ENCODE results near the gene THOC6. TPM values are rescaled to one million over a fixed set of nuclear protein-coding genes. Genes with fewer than 3 reads are reported as not detected.
"Not testable (repeated sequence)": the region's sequence is repeated elsewhere in the genome, so short reads cannot be mapped to it uniquely, and the experiment has no call there.

THOC6 gene
- polyA plus RNA-seq, 1 donor = 46.7 TPM

GRCh38 chr16:3065069-3065741 is 41.4 kb downstream of the THOC6 start, which contains the start of gene IL32:
TSS of gene IL32 (plus strand) at chr16:3065640. CDS start at chr16:3065812, 172 bp downstream.
- peaks cover 4% of the 10 kb centered on the region for H3K36me3 ChIP-seq (ENCODE audit: control insufficient read depth, insufficient read depth, low read length)
- H3K4me3 ChIP-seq (ENCODE audit: low read length) = peak within 1 kb of the TSS; percentile 40
- WGBS (ENCODE audit: insufficient coverage, low lambda C conversion rate) = no CpG with 5 or more reads among the region's 13 CpGs
- no peaks in the 10 kb centered on the region for H3K27me3 ChIP-seq (ENCODE audit: control insufficient read depth, insufficient read depth, low read length)
- H3K27ac ChIP-seq (ENCODE audit: low read length) = peak within 1 kb of the TSS; percentile 80
- peaks cover 4% of the 10 kb centered on the region for H3K9me3 ChIP-seq (ENCODE audit: control insufficient read depth, low read depth, low read length)
- peak; percentile 96 to 99 for DNase-seq
- H3K4me1 ChIP-seq (ENCODE audit: control insufficient read depth, insufficient read depth, low read length) = peaks cover 37% of the 10 kb centered on the region

- H3K36me3 ChIP-seq (ENCODE audit: control insufficient read depth, insufficient read depth, low read length) = peaks cover 4% of the 10 kb centered on the region
- H3K9me3 ChIP-seq (ENCODE audit: control insufficient read depth, low read depth, low read length) = peaks cover 4% of the 10 kb centered on the region
- H3K27ac ChIP-seq (ENCODE audit: low read length) = peak overlapping the region; percentile 80
- peaks cover 36% of the 10 kb centered on the region for H3K4me1 ChIP-seq (ENCODE audit: control insufficient read depth, insufficient read depth, low read length)
- WGBS (ENCODE audit: insufficient coverage, low lambda C conversion rate) = no CpG with 5 or more reads among the region's 26 CpGs
- DNase-seq = no peak
- peak overlapping the region; percentile 40 for H3K4me3 ChIP-seq (ENCODE audit: low read length)
- H3K27me3 ChIP-seq (ENCODE audit: control insufficient read depth, insufficient read depth, low read length) = no peaks in the 10 kb centered on the region
Observed at GRCh38 chr16:3065742-3066439, 42.1 kb downstream of the THOC6 start.

DNA sequence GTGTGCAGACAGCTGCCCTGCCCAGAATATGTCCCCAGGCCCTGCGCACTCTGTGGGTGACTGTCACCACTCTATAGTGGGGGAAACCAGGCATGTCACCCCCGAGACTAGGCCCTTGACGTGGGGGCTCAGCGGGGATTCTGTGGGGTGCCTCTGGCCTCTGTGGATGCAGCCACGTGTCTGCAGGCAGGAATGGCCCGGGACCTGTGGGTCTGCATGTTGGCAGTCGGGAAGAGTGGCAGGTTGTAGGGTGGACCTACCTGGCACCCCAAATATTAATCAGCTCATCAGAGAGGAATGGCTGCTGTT is 42.6 kb downstream of the THOC6 start:
- WGBS (ENCODE audit: insufficient coverage, low lambda C conversion rate) = no CpG with 5 or more reads among the region's 7 CpGs
- DNase-seq = no peak
- no peaks in the 10 kb centered on the region for H3K27me3 ChIP-seq (ENCODE audit: control insufficient read depth, insufficient read depth, low read length)
- peak overlapping the region; percentile 40 for H3K4me3 ChIP-seq (ENCODE audit: low read length)
- H3K4me1 ChIP-seq (ENCODE audit: control insufficient read depth, insufficient read depth, low read length) = peaks cover 36% of the 10 kb centered on the region
- H3K27ac ChIP-seq (ENCODE audit: low read length) = no peak overlapping the region
- H3K9me3 ChIP-seq (ENCODE audit: control insufficient read depth, low read depth, low read length) = peaks cover 4% of the 10 kb centered on the region
- H3K36me3 ChIP-seq (ENCODE audit: control insufficient read depth, insufficient read depth, low read length) = peaks cover 4% of the 10 kb centered on the region

- Histone ChIP-seq H3K27me3 (ENCODE audit: control insufficient read depth, insufficient read depth, low read length) (no peaks in the 10 kb centered on the region), H3K36me3 (ENCODE audit: control insufficient read depth, insufficient read depth, low read length) (peaks cover 4% of the 10 kb centered on the region), H3K4me1 (ENCODE audit: control insufficient read depth, insufficient read depth, low read length) (peaks cover 30% of the 10 kb centered on the region), H3K9me3 (ENCODE audit: control insufficient read depth, low read depth, low read length) (peaks cover 4% of the 10 kb centered on the region), H3K4me3 (ENCODE audit: low read length) (no peak overlapping the region), H3K27ac (ENCODE audit: low read length) (no peak overlapping the region)
- no CpG with 5 or more reads among the region's 4 CpGs for WGBS (ENCODE audit: insufficient coverage, low lambda C conversion rate)
- no peak for DNase-seq
Observed at GRCh38 chr16:3068487-3068886, 44.7 kb downstream of the THOC6 start.

DNA sequence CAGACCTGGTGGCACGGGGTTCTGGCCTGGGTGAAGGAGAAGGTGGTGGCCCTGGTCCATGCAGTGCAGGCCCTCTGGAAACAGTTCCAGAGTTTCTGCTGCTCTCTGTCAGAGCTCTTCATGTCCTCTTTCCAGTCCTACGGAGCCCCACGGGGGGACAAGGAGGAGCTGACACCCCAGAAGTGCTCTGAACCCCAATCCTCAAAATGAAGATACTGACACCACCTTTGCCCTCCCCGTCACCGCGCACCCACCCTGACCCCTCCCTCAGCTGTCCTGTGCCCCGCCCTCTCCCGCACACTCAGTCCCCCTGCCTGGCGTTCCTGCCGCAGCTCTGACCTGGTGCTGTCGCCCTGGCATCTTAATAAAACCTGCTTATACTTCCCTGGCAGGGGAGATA is 45.3 kb downstream of the THOC6 start:
- H3K36me3 ChIP-seq (ENCODE audit: control insufficient read depth, insufficient read depth, low read length); DNase-seq; H3K27ac ChIP-seq (ENCODE audit: low read length); H3K4me3 ChIP-seq (ENCODE audit: low read length); H3K9me3 ChIP-seq (ENCODE audit: control insufficient read depth, low read depth, low read length); H3K27me3 ChIP-seq (ENCODE audit: control insufficient read depth, insufficient read depth, low read length): not testable (repeated sequence)
- H3K4me1 ChIP-seq (ENCODE audit: control insufficient read depth, insufficient read depth, low read length) = peaks cover 25% of the 10 kb centered on the region
- no CpG with 5 or more reads among the region's 11 CpGs for WGBS (ENCODE audit: insufficient coverage, low lambda C conversion rate)

GRCh38 chr16:3070608-3071111 is 46.8 kb downstream of the THOC6 start:
- no peak for DNase-seq
- no CpG with 5 or more reads among the region's 9 CpGs for WGBS (ENCODE audit: insufficient coverage, low lambda C conversion rate)
- H3K27ac ChIP-seq (ENCODE audit: low read length) = no peak overlapping the region

DNA sequence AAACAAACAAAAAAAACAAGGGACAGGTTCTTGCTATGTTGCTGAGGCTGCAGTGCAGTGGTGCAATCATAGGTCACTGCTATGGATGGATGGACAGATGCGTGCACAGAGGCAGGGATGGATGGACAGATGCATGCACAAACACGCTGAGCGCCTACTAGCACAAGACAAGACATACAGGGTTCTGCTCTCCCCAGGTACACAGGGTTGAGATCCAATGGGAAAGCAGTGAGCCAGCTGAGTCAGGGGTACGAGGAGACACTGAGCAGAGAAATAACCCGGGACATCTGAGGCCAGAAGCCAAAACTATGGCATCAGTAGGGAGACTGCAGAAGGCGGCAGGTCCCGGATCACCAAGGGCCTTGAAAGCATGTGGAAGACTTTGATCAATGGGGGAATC is 47.8 kb downstream of the THOC6 start:
- H3K36me3 ChIP-seq (ENCODE audit: control insufficient read depth, insufficient read depth, low read length) = peaks cover 4% of the 10 kb centered on the region
- H3K27me3 ChIP-seq (ENCODE audit: control insufficient read depth, insufficient read depth, low read length) = no peaks in the 10 kb centered on the region
- H3K9me3 ChIP-seq (ENCODE audit: control insufficient read depth, low read depth, low read length) = no peaks in the 10 kb centered on the region
- H3K4me1 ChIP-seq (ENCODE audit: control insufficient read depth, insufficient read depth, low read length) = peaks cover 4% of the 10 kb centered on the region
- H3K27ac ChIP-seq (ENCODE audit: low read length) = no peak overlapping the region
- DNase-seq = no peak
- no peak overlapping the region for H3K4me3 ChIP-seq (ENCODE audit: low read length)
- no CpG with 5 or more reads among the region's 7 CpGs for WGBS (ENCODE audit: insufficient coverage, low lambda C conversion rate)

More at GRCh38 chr16:3070608-3071111, 46.8 kb downstream of the THOC6 start:
- H3K4me1 ChIP-seq (ENCODE audit: control insufficient read depth, insufficient read depth, low read length) = peaks cover 12% of the 10 kb centered on the region
- no peak overlapping the region for H3K4me3 ChIP-seq (ENCODE audit: low read length)
- H3K9me3 ChIP-seq (ENCODE audit: control insufficient read depth, low read depth, low read length) = no peaks in the 10 kb centered on the region
- H3K27me3 ChIP-seq (ENCODE audit: control insufficient read depth, insufficient read depth, low read length) = no peaks in the 10 kb centered on the region
- peaks cover 4% of the 10 kb centered on the region for H3K36me3 ChIP-seq (ENCODE audit: control insufficient read depth, insufficient read depth, low read length)

DNA sequence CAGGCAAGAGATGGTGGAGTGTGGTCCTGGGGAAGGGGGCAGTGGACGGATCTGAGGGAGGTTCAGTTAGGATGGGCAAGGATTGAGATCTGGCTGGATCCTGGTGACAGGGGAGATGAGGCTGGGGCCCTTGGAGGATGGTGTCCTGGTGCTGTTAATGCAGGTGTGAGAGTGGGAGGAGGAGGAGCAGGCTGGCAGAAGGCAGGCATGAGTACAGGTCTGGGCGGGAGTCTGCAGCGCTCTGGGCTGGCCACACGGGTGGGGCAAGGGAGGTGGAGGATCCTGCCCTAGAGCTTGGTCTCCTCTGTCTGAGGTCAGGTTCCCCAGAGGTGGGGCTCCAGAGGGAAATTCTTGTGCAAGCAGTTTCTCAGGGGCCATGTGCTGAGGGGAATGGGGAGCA is 48.3 kb downstream of the THOC6 start:
- DNase-seq; H3K4me3 ChIP-seq (ENCODE audit: low read length); H3K27me3 ChIP-seq (ENCODE audit: control insufficient read depth, insufficient read depth, low read length); H3K4me1 ChIP-seq (ENCODE audit: control insufficient read depth, insufficient read depth, low read length); H3K27ac ChIP-seq (ENCODE audit: low read length); H3K9me3 ChIP-seq (ENCODE audit: control insufficient read depth, low read depth, low read length); H3K36me3 ChIP-seq (ENCODE audit: control insufficient read depth, insufficient read depth, low read length): not testable (repeated sequence)
- WGBS (ENCODE audit: insufficient coverage, low lambda C conversion rate) = no CpG with 5 or more reads among the region's 4 CpGs

GRCh38 chr16:3072576-3073263 is 48.9 kb downstream of the THOC6 start:
- not testable (repeated sequence) for H3K9me3 ChIP-seq (ENCODE audit: control insufficient read depth, low read depth, low read length); H3K27ac ChIP-seq (ENCODE audit: low read length); H3K36me3 ChIP-seq (ENCODE audit: control insufficient read depth, insufficient read depth, low read length); H3K4me3 ChIP-seq (ENCODE audit: low read length); H3K4me1 ChIP-seq (ENCODE audit: control insufficient read depth, insufficient read depth, low read length); H3K27me3 ChIP-seq (ENCODE audit: control insufficient read depth, insufficient read depth, low read length); DNase-seq
- no CpG with 5 or more reads among the region's 18 CpGs for WGBS (ENCODE audit: insufficient coverage, low lambda C conversion rate)

GRCh38 chr16:3073448-3073847 is 49.6 kb downstream of the THOC6 start:
- DNase-seq = no peak
- 90% methylated on average over 2 of the region's 7 CpGs for whole genome bisulfite sequencing (ENCODE audit: insufficient coverage, low lambda C conversion rate)
- Histone ChIP-seq H3K4me1 (ENCODE audit: control insufficient read depth, insufficient read depth, low read length) (no peaks in the 10 kb centered on the region), H3K36me3 (ENCODE audit: control insufficient read depth, insufficient read depth, low read length) (peaks cover 2% of the 10 kb centered on the region), H3K27me3 (ENCODE audit: control insufficient read depth, insufficient read depth, low read length) (no peaks in the 10 kb centered on the region), H3K9me3 (ENCODE audit: control insufficient read depth, low read depth, low read length) (no peaks in the 10 kb centered on the region), H3K4me3 (ENCODE audit: low read length) (no peak overlapping the region), H3K27ac (ENCODE audit: low read length) (no peak overlapping the region)

Data from large intestine (tissue), 3 donors.